ENCODE results near the gene ERCC3.

ERCC3 gene

DNA sequence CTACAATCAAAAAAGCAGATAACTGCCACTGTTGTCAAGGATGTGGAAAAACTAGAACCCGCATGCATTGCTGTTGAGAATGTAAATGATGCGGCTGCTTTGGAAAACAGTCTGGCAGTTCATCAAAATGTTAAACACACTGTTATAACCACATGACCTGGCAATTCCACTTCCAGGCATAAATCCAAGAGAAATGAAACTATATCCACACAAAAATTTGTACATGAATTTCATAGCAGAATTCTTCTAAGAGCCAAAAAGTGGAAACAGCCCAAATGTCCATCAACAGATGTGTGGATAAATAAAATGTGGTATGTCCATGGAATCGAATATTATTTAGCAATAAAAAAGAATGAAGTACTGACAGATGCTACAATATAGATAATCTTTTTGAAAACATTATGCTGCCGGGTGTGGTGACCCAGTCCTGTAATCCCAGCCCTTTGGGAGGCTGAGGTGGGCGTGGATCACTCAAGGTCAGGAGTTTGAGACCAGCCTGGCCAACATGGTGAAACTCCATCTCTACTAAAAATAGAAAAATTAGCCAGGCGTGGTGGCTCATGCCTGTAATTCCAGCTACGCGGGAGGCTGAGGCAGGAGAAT lies 32.0 kb downstream of the ERCC3 start:
- Histone ChIP-seq H3K4me1 (ENCODE audit: insufficient read depth, low read length) (no peaks in the 10 kb centered on the region), H3K27ac (ENCODE audit: low read length) (no peak overlapping the region), H3K9ac (ENCODE audit: low read depth, low read length) (no peak overlapping the region), H3K4me3 (ENCODE audit: low read depth in 1 of 2, low read length in 2 of 2) (no peak overlapping the region), H2AFZ (ENCODE audit: low read depth, low read length) (no peak overlapping the region), H3K36me3 (ENCODE audit: insufficient read depth, low read length) (peaks cover 64% of the 10 kb centered on the region), H3K4me2 (ENCODE audit: insufficient read depth, low read length) (no peak overlapping the region), H4K20me1 (ENCODE audit: insufficient read depth, low read length) (no peaks in the 10 kb centered on the region), H3K79me2 (ENCODE audit: insufficient read depth, low read length) (no peaks in the 10 kb centered on the region), H3K9me3 (ENCODE audit: insufficient read depth, low read length, severe bottlenecking) (no peaks in the 10 kb centered on the region), H3K27me3 (ENCODE audit: insufficient read depth, low read length, poor library complexity) (no peaks in the 10 kb centered on the region)
- no peak for DNase-seq
- no peak for ATAC-seq (ENCODE audit: insufficient read depth, low read depth)
- TF ChIP-seq EZH2 (IDR thresholded peaks at IDR 0.05; ENCODE audit: borderline replicate concordance, low read depth, low read length, severe bottlenecking) (no peak), CTCF (IDR thresholded peaks at IDR 0.05; ENCODE audit: borderline replicate concordance, extremely low read depth, low read length, poor library complexity, severe bottlenecking) (no peak)

DNA sequence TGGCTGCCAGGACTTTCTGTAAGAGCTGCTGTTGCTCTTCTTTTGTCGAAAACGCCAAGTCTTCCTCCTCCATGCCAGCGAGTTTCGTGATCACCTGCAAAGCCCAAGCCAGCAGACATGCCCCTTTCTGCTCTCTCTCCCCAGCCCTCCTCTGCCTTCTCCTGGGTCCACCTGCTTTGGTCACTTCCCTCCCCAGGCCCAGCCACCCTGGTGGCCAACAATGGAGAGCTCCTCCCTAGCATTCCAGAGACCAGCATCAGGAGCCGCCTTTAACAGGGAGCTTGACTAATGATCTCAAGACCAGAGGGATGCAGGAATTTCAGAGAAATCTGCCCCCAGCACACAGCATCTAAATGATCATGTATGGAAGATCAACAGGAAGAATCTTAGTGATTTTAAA lies 34.6 kb downstream of the ERCC3 start:
- Histone ChIP-seq H3K27ac (ENCODE audit: low read length) (no peak overlapping the region), H3K36me3 (ENCODE audit: insufficient read depth, low read length) (peaks cover 71% of the 10 kb centered on the region)

GRCh38 chr2:127256866-127257265 lies 37.1 kb downstream of the ERCC3 start:
- no peak for TF ChIP-seq CTCF (IDR thresholded peaks at IDR 0.05; ENCODE audit: borderline replicate concordance, extremely low read depth, low read length, poor library complexity, severe bottlenecking)
- TF ChIP-seq EZH2 (IDR thresholded peaks at IDR 0.05; ENCODE audit: borderline replicate concordance, low read depth, low read length, severe bottlenecking): no peak
- Histone ChIP-seq H3K27me3 (ENCODE audit: insufficient read depth, low read length, poor library complexity) (no peaks in the 10 kb centered on the region), H4K20me1 (ENCODE audit: insufficient read depth, low read length) (no peaks in the 10 kb centered on the region), H3K79me2 (ENCODE audit: insufficient read depth, low read length) (no peaks in the 10 kb centered on the region), H3K36me3 (ENCODE audit: insufficient read depth, low read length) (peaks cover 60% of the 10 kb centered on the region), H2AFZ (ENCODE audit: low read depth, low read length) (no peak overlapping the region), H3K27ac (ENCODE audit: low read length) (no peak overlapping the region), H3K4me3 (ENCODE audit: low read depth in 1 of 2, low read length in 2 of 2) (no peak overlapping the region), H3K9ac (ENCODE audit: low read depth, low read length) (no peak overlapping the region), H3K4me2 (ENCODE audit: insufficient read depth, low read length) (no peak overlapping the region), H3K4me1 (ENCODE audit: insufficient read depth, low read length) (no peaks in the 10 kb centered on the region), H3K9me3 (ENCODE audit: insufficient read depth, low read length, severe bottlenecking) (no peaks in the 10 kb centered on the region)
- peak; percentile 25; the same call in 1 of the 3 replicates for ATAC-seq (ENCODE audit: insufficient read depth, low read depth)
- DNase-seq: no peak

More for the DNA sequence above, 34.6 kb downstream of the ERCC3 start:
- Histone ChIP-seq H3K4me2 (ENCODE audit: insufficient read depth, low read length) (no peak overlapping the region), H3K79me2 (ENCODE audit: insufficient read depth, low read length) (no peaks in the 10 kb centered on the region), H2AFZ (ENCODE audit: low read depth, low read length) (no peak overlapping the region), H3K9ac (ENCODE audit: low read depth, low read length) (no peak overlapping the region), H3K4me3 (ENCODE audit: low read depth in 1 of 2, low read length in 2 of 2) (no peak overlapping the region), H3K9me3 (ENCODE audit: insufficient read depth, low read length, severe bottlenecking) (no peaks in the 10 kb centered on the region), H3K27me3 (ENCODE audit: insufficient read depth, low read length, poor library complexity) (no peaks in the 10 kb centered on the region), H3K4me1 (ENCODE audit: insufficient read depth, low read length) (no peaks in the 10 kb centered on the region), H4K20me1 (ENCODE audit: insufficient read depth, low read length) (no peaks in the 10 kb centered on the region)
- ATAC-seq (ENCODE audit: insufficient read depth, low read depth) (no peak), DNase-seq (no peak)
- no peak for TF ChIP-seq CTCF (IDR thresholded peaks at IDR 0.05; ENCODE audit: borderline replicate concordance, extremely low read depth, low read length, poor library complexity, severe bottlenecking)
- TF ChIP-seq EZH2 (IDR thresholded peaks at IDR 0.05; ENCODE audit: borderline replicate concordance, low read depth, low read length, severe bottlenecking): no peak

Data from DND-41 (cell line).